ENCODE data around the gene SOX6. TPM values are rescaled to one million over a fixed set of nuclear protein-coding genes. Genes with fewer than 3 reads are reported as not detected.

SOX6 gene
- polyA plus RNA-seq, 1 donor from 2014 or later = 2.2 TPM

GRCh38 chr11:16125796-16126195 is 230.6 kb downstream of the SOX6 start:
- no peak for TF ChIP-seq POLR2AphosphoS5 (IDR thresholded peaks at IDR 0.05)
- Histone ChIP-seq H3K36me3 (ENCODE audit: insufficient read depth, low read length) (no peaks in the 10 kb centered on the region), H3K9me3 (ENCODE audit: low read length) (no peaks in the 10 kb centered on the region), H3K9ac (ENCODE audit: low read length) (no peak overlapping the region), H3K27ac (ENCODE audit: low read length) (no peak overlapping the region), H3K27me3 (ENCODE audit: insufficient read depth, low read depth, low read length) (no peaks in the 10 kb centered on the region), H3F3A (ENCODE audit: insufficient read depth, low read length, poor library complexity, severe bottlenecking) (no peaks in the 10 kb centered on the region), H3K79me2 (replicated peaks; ENCODE audit: insufficient read depth, low read length) (no peaks in the 10 kb centered on the region), H3K4me2 (ENCODE audit: low read length) (no peak overlapping the region), H4K20me1 (ENCODE audit: insufficient read depth) (no peaks in the 10 kb centered on the region), H2AFZ (ENCODE audit: low read depth, low read length) (no peak overlapping the region), H3K9me2 (ENCODE audit: insufficient read depth, low read length) (no peaks in the 10 kb centered on the region), H3K4me3 (ENCODE audit: low read length) (no peak overlapping the region)

GRCh38 chr11:16124390-16124789 is 232.0 kb downstream of the SOX6 start:
- Histone ChIP-seq H3K36me3 (ENCODE audit: insufficient read depth, low read length) (no peaks in the 10 kb centered on the region), H3K79me2 (replicated peaks; ENCODE audit: insufficient read depth, low read length) (no peaks in the 10 kb centered on the region), H3K9me2 (ENCODE audit: insufficient read depth, low read length) (no peaks in the 10 kb centered on the region), H3K27me3 (ENCODE audit: insufficient read depth, low read depth, low read length) (no peaks in the 10 kb centered on the region), H3K4me3 (ENCODE audit: low read length) (no peak overlapping the region), H3F3A (ENCODE audit: insufficient read depth, low read length, poor library complexity, severe bottlenecking) (no peaks in the 10 kb centered on the region), H3K9me3 (ENCODE audit: low read length) (no peaks in the 10 kb centered on the region), H4K20me1 (ENCODE audit: insufficient read depth) (no peaks in the 10 kb centered on the region), H3K4me2 (ENCODE audit: low read length) (no peak overlapping the region), H3K27ac (ENCODE audit: low read length) (no peak overlapping the region), H3K9ac (ENCODE audit: low read length) (no peak overlapping the region), H2AFZ (ENCODE audit: low read depth, low read length) (no peak overlapping the region)
- TF ChIP-seq SMC3 (conservative IDR thresholded peaks at IDR 0.05; ENCODE audit: poor library complexity) = no peak
- TF ChIP-seq EP300 (conservative IDR thresholded peaks at IDR 0.05; ENCODE audit: poor library complexity, severe bottlenecking) = no peak
- TF ChIP-seq TAF1 (IDR thresholded peaks at IDR 0.05; ENCODE audit: low read depth) = no peak

- TF ChIP-seq RAD21 (conservative IDR thresholded peaks at IDR 0.05) = no peak
- no peak for TF ChIP-seq REST (IDR thresholded peaks at IDR 0.05; ENCODE audit: borderline replicate concordance)
- no peak for TF ChIP-seq EZH2 (IDR thresholded peaks at IDR 0.05; ENCODE audit: borderline replicate concordance, insufficient read depth, low read length, poor library complexity, severe bottlenecking)
- TF ChIP-seq EP300 (conservative IDR thresholded peaks at IDR 0.05; ENCODE audit: poor library complexity, severe bottlenecking) = no peak
- no peak for TF ChIP-seq TAF1 (IDR thresholded peaks at IDR 0.05; ENCODE audit: low read depth)
- TF ChIP-seq CTCF (IDR thresholded peaks at IDR 0.05; ENCODE audit: poor library complexity, severe bottlenecking) = no peak
- no peak for TF ChIP-seq MXI1 (conservative IDR thresholded peaks at IDR 0.05; ENCODE audit: poor library complexity, severe bottlenecking)
- no peak for TF ChIP-seq SMC3 (conservative IDR thresholded peaks at IDR 0.05; ENCODE audit: poor library complexity)
- no peak for TF ChIP-seq POLR2AphosphoS5 (IDR thresholded peaks at IDR 0.05)
- no peak overlapping the region for H3K4me2 ChIP-seq (ENCODE audit: low read length)
- no peaks in the 10 kb centered on the region for H3K36me3 ChIP-seq (ENCODE audit: insufficient read depth, low read length)
These were observed 234.5 kb downstream of the SOX6 start for GRCh38 chr11:16121853-16122252.

More at GRCh38 chr11:16121853-16122252, 234.5 kb downstream of the SOX6 start:
- no peaks in the 10 kb centered on the region for H3F3A ChIP-seq (ENCODE audit: insufficient read depth, low read length, poor library complexity, severe bottlenecking)
- H3K27ac ChIP-seq (ENCODE audit: low read length) = no peak overlapping the region
- H2AFZ ChIP-seq (ENCODE audit: low read depth, low read length) = no peak overlapping the region
- no peak overlapping the region for H3K9ac ChIP-seq (ENCODE audit: low read length)
- no peaks in the 10 kb centered on the region for H3K79me2 ChIP-seq (replicated peaks; ENCODE audit: insufficient read depth, low read length)
- no peaks in the 10 kb centered on the region for H3K9me2 ChIP-seq (ENCODE audit: insufficient read depth, low read length)
- H3K27me3 ChIP-seq (ENCODE audit: insufficient read depth, low read depth, low read length) = no peaks in the 10 kb centered on the region
- H3K4me3 ChIP-seq (ENCODE audit: low read length) = no peak overlapping the region
- H3K9me3 ChIP-seq (ENCODE audit: low read length) = no peaks in the 10 kb centered on the region
- H4K20me1 ChIP-seq (ENCODE audit: insufficient read depth) = no peaks in the 10 kb centered on the region
